ENCODE results near the gene EGFR.

Gene EGFR

DNA sequence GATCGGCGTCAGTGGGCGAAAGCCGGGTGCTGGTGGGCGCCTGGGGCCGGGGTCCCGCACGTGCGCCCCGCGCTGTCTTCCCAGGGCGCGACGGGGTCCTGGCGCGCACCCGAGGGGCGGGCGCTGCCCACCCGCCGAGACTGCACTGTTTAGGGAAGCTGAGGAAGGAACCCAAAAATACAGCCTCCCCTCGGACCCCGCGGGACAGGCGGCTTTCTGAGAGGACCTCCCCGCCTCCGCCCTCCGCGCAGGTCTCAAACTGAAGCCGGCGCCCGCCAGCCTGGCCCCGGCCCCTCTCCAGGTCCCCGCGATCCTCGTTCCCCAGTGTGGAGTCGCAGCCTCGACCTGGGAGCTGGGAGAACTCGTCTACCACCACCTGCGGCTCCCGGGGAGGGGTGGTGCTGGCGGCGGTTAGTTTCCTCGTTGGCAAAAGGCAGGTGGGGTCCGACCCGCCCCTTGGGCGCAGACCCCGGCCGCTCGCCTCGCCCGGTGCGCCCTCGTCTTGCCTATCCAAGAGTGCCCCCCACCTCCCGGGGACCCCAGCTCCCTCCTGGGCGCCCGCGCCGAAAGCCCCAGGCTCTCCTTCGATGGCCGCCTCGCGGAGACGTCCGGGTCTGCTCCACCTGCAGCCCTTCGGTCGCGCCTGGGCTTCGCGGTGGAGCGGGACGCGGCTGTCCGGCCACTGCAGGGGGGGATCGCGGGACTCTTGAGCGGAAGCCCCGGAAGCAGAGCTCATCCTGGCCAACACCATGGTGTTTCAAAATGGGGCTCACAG is 1.1 kb downstream of the EGFR start:
- H3F3A ChIP-seq (ENCODE audit: insufficient read depth) = no peaks in the 10 kb centered on the region
- H3K27me3 ChIP-seq (ENCODE audit: low read length) = no peaks in the 10 kb centered on the region
- H3K9me3 ChIP-seq (ENCODE audit: insufficient read depth, low read length) = no peaks in the 10 kb centered on the region
- no peak overlapping the region for H3K4me2 ChIP-seq (ENCODE audit: low read depth, low read length, poor library complexity, severe bottlenecking)
- no peak overlapping the region for H3K27ac ChIP-seq (ENCODE audit: low read depth, low read length)
- no peaks in the 10 kb centered on the region for H3K9me2 ChIP-seq (replicated peaks; ENCODE audit: insufficient read depth, low read length)
- no peak overlapping the region for H3K9ac ChIP-seq (ENCODE audit: low read length)
- no peaks in the 10 kb centered on the region for H3K36me3 ChIP-seq (ENCODE audit: low read length)
- no peak for TF ChIP-seq EZH2phosphoT487 (conservative IDR thresholded peaks at IDR 0.05; ENCODE audit: low read length)
- TF ChIP-seq, protein P1, sequence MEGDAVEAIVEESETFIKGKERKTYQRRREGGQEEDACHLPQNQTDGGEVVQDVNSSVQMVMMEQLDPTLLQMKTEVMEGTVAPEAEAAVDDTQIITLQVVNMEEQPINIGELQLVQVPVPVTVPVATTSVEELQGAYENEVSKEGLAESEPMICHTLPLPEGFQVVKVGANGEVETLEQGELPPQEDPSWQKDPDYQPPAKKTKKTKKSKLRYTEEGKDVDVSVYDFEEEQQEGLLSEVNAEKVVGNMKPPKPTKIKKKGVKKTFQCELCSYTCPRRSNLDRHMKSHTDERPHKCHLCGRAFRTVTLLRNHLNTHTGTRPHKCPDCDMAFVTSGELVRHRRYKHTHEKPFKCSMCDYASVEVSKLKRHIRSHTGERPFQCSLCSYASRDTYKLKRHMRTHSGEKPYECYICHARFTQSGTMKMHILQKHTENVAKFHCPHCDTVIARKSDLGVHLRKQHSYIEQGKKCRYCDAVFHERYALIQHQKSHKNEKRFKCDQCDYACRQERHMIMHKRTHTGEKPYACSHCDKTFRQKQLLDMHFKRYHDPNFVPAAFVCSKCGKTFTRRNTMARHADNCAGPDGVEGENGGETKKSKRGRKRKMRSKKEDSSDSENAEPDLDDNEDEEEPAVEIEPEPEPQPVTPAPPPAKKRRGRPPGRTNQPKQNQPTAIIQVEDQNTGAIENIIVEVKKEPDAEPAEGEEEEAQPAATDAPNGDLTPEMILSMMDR (IDR thresholded peaks at IDR 0.05; ENCODE audit: insufficient read depth, low read length, poor library complexity, severe bottlenecking) = no peak
- no peak overlapping the region for H2AFZ ChIP-seq (ENCODE audit: low read depth, low read length, severe bottlenecking)
- no peaks in the 10 kb centered on the region for H3K79me2 ChIP-seq (ENCODE audit: insufficient read depth, low read length)
- H4K20me1 ChIP-seq (ENCODE audit: low read depth, low read length) = no peaks in the 10 kb centered on the region
- H3K4me3 ChIP-seq (ENCODE audit: insufficient read depth, low read length, poor library complexity, severe bottlenecking) = no peak overlapping the region

DNA sequence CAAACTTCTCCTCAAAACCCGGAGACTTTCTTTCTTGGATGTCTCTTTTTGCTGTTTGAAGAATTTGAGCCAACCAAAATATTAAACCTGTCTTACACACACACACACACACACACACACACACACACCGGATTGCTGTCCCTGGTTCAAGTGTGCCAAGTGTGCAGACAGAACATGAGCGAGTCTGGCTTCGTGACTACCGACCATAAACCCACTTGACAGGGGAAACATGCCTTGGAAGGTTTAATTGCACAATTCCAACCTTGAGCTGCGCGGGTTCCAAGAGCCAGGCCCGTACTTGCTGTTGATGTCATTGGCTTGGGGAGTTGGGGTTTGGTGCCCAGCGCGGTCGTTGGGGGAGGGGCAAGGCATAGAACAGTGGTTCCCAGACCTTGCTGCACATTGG is 1.7 kb downstream of the EGFR start:
- Histone ChIP-seq H3K9me2 (replicated peaks; ENCODE audit: insufficient read depth, low read length) (no peaks in the 10 kb centered on the region), H3K9me3 (ENCODE audit: insufficient read depth, low read length) (no peaks in the 10 kb centered on the region), H3K27ac (ENCODE audit: low read depth, low read length) (no peak overlapping the region), H3K79me2 (ENCODE audit: insufficient read depth, low read length) (no peaks in the 10 kb centered on the region), H2AFZ (ENCODE audit: low read depth, low read length, severe bottlenecking) (no peak overlapping the region), H3F3A (ENCODE audit: insufficient read depth) (no peaks in the 10 kb centered on the region), H3K27me3 (ENCODE audit: low read length) (no peaks in the 10 kb centered on the region), H3K4me3 (ENCODE audit: insufficient read depth, low read length, poor library complexity, severe bottlenecking) (no peak overlapping the region), H4K20me1 (ENCODE audit: low read depth, low read length) (no peaks in the 10 kb centered on the region), H3K9ac (ENCODE audit: low read length) (no peak overlapping the region), H3K4me2 (ENCODE audit: low read depth, low read length, poor library complexity, severe bottlenecking) (no peak overlapping the region), H3K36me3 (ENCODE audit: low read length) (no peaks in the 10 kb centered on the region)
- no peak for TF ChIP-seq EZH2phosphoT487 (conservative IDR thresholded peaks at IDR 0.05; ENCODE audit: low read length)
- TF ChIP-seq, protein P1 (IDR thresholded peaks at IDR 0.05; ENCODE audit: insufficient read depth, low read length, poor library complexity, severe bottlenecking) = no peak

DNA sequence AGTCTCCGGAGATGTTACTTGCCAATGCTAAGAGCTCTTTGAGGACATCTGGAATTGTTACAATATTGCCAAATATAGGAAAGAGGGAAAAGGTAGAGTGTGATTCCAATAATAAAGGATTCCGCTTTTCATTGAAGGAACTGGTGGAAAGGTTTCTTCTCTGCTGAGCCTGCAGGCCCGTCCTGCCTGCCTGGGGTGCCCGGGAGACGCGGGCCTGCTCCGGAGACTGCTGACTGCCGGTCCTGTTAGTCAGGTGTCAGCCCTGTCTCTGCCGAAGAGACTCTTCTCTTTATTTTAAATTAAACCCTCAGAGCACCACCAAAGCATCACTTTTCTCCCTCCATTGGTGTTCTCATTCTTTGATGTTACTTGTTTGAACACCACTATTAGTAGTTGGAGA is 2.2 kb downstream of the EGFR start:
- no peaks in the 10 kb centered on the region for H3F3A ChIP-seq (ENCODE audit: insufficient read depth)
- H3K27ac ChIP-seq (ENCODE audit: low read depth, low read length) = no peak overlapping the region
- no peak overlapping the region for H3K4me3 ChIP-seq (ENCODE audit: insufficient read depth, low read length, poor library complexity, severe bottlenecking)
- no peak overlapping the region for H3K9ac ChIP-seq (ENCODE audit: low read length)
- no peaks in the 10 kb centered on the region for H3K9me3 ChIP-seq (ENCODE audit: insufficient read depth, low read length)
- H3K9me2 ChIP-seq (replicated peaks; ENCODE audit: insufficient read depth, low read length) = no peaks in the 10 kb centered on the region
- no peaks in the 10 kb centered on the region for H3K36me3 ChIP-seq (ENCODE audit: low read length)
- H3K4me2 ChIP-seq (ENCODE audit: low read depth, low read length, poor library complexity, severe bottlenecking) = no peak overlapping the region
- no peaks in the 10 kb centered on the region for H3K27me3 ChIP-seq (ENCODE audit: low read length)
- TF ChIP-seq, protein P1 (IDR thresholded peaks at IDR 0.05; ENCODE audit: insufficient read depth, low read length, poor library complexity, severe bottlenecking) = no peak
- no peaks in the 10 kb centered on the region for H4K20me1 ChIP-seq (ENCODE audit: low read depth, low read length)
- H2AFZ ChIP-seq (ENCODE audit: low read depth, low read length, severe bottlenecking) = no peak overlapping the region
- no peaks in the 10 kb centered on the region for H3K79me2 ChIP-seq (ENCODE audit: insufficient read depth, low read length)
